OCI-LY7 (cell line): ENCODE results near the gene BCL3.

Experiments
- EZH2phosphoT487 ChIP-seq: fragments of 200-600 bp; sonication (generic); IDR thresholded peaks from 2 replicates; pipeline ENCODE4 v1.6.1; 2018; ENCODE audit warnings: low read depth, borderline replicate concordance, mild to moderate bottlenecking, mixed run types, antibody characterized with exemption, low read length, moderate library complexity, mixed read lengths
- TF ChIP-seq, protein P1 (sequence below): fragments of 200-600 bp; sonication (generic); conservative IDR thresholded peaks from 2 replicates; pipeline ENCODE4 v1.5.1; 2014; ENCODE audit warnings: mild to moderate bottlenecking, antibody characterized with exemption, low read length, moderate library complexity, mixed read lengths

DNA sequence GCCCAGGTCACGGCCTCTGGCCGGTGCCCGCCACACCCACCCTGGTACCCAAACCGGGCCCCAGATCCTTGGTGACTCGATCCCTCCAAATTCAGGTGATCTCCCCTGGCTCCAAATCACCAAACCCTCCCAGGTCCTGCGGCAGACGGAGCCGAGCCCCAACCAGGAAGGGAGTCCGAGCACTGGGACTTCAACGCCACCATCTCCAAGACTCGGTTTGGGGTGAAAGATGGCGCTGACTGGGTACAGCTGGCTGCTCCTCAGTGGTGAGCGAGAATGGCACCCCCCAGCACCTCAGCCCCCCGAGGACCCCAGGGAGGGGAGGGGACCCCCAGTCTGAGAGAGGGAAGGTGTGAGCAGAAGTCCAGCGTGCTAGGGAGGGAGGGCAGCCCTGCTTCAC is 47.3 kb upstream of the BCL3 start:
- TF ChIP-seq EZH2phosphoT487: no peak
- TF ChIP-seq, protein P1, sequence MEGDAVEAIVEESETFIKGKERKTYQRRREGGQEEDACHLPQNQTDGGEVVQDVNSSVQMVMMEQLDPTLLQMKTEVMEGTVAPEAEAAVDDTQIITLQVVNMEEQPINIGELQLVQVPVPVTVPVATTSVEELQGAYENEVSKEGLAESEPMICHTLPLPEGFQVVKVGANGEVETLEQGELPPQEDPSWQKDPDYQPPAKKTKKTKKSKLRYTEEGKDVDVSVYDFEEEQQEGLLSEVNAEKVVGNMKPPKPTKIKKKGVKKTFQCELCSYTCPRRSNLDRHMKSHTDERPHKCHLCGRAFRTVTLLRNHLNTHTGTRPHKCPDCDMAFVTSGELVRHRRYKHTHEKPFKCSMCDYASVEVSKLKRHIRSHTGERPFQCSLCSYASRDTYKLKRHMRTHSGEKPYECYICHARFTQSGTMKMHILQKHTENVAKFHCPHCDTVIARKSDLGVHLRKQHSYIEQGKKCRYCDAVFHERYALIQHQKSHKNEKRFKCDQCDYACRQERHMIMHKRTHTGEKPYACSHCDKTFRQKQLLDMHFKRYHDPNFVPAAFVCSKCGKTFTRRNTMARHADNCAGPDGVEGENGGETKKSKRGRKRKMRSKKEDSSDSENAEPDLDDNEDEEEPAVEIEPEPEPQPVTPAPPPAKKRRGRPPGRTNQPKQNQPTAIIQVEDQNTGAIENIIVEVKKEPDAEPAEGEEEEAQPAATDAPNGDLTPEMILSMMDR: no peak
